ENCODE results near the gene PTCD2.

GRCh38 chr5:72415616-72416325, 95.6 kb downstream of the PTCD2 start:
- no peak for TF ChIP-seq POLR2AphosphoS5 (IDR thresholded peaks at IDR 0.05)
- TF ChIP-seq, protein P1, sequence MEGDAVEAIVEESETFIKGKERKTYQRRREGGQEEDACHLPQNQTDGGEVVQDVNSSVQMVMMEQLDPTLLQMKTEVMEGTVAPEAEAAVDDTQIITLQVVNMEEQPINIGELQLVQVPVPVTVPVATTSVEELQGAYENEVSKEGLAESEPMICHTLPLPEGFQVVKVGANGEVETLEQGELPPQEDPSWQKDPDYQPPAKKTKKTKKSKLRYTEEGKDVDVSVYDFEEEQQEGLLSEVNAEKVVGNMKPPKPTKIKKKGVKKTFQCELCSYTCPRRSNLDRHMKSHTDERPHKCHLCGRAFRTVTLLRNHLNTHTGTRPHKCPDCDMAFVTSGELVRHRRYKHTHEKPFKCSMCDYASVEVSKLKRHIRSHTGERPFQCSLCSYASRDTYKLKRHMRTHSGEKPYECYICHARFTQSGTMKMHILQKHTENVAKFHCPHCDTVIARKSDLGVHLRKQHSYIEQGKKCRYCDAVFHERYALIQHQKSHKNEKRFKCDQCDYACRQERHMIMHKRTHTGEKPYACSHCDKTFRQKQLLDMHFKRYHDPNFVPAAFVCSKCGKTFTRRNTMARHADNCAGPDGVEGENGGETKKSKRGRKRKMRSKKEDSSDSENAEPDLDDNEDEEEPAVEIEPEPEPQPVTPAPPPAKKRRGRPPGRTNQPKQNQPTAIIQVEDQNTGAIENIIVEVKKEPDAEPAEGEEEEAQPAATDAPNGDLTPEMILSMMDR (IDR thresholded peaks at IDR 0.05): no peak

Measured in stomach (tissue), 4 donors.